Upper lobe of left lung (tissue), 4 donors: Measurements from ENCODE around the gene SLC26A11.

Experiments used
- CTCF ChIP-seq, 6 experiments: fragments of 450-650 bp in 4 of 6; fragments of 200-600 bp in 2 of 6; sonication (generic) in 2 of 6; IDR thresholded peaks; one replicate each; pipeline ENCODE4 v1.5.1; 2016 to 2019; ENCODE audit warnings: antibody characterized with exemption in 6 of 6
- POLR2A ChIP-seq, 4 donors: fragments of 450-650 bp; IDR thresholded peaks; one replicate each; pipeline ENCODE4 v1.5.1; 2016 to 2017; ENCODE audit warnings: antibody characterized with exemption in 4 of 4, mild to moderate bottlenecking in 2 of 4
- POLR2AphosphoS5 ChIP-seq, 2 donors: sonication (generic); formaldehyde crosslinking; IDR thresholded peaks; one replicate each; pipeline ENCODE4 v1.5.1; 2017; ENCODE audit warnings: antibody characterized with exemption in 2 of 2

- TF ChIP-seq POLR2A (IDR thresholded peaks at IDR 0.05) (no peak), CTCF (IDR thresholded peaks at IDR 0.05) (no peak), POLR2AphosphoS5 (IDR thresholded peaks at IDR 0.05) (no peak)
Measured at GRCh38 chr17:80264205-80265075, 44.2 kb downstream of the SLC26A11 start.
